ENCODE measurements around the gene RTCB. TPM values are rescaled to one million over a fixed set of nuclear protein-coding genes. Genes with fewer than 3 reads are reported as not detected.

The RTCB gene
- total RNA-seq, 1 donor from 2014 or later, result 61.8 TPM

GRCh38 chr22:32339190-32340012 is 72.6 kb downstream of the RTCB start:
- DNase-seq, result no peak

- DNase-seq, result no peak
Measured at GRCh38 chr22:32338757-32339156, 73.3 kb downstream of the RTCB start.

Small RNA genes within 50 kb of the gene (small RNA-seq; reads per million reads assigned to genes)
- gene AL021937.2, result not detected
- gene IGLVIVOR22-2, result not detected
- gene RF02171, result not detected
- gene RF02172, result not detected

Other genes starting within 250 kb of the RTCB start
- gene RFPL2, start 207.2 kb downstream of the RTCB start, total RNA-seq, result 0.31 TPM
- gene SLC5A4, start 156.9 kb downstream of the RTCB start, total RNA-seq, result not detected
- not detected for gene RFPL3, start 54.4 kb downstream of the RTCB start, total RNA-seq
- not detected for gene BPIFC, start 52.2 kb upstream of the RTCB start, total RNA-seq
- 57.7 TPM for gene FBXO7, start 62.6 kb upstream of the RTCB start, total RNA-seq

All from occipital lobe (tissue), 3 donors.